ENCODE measurements around the gene KCNIP3. TPM values are rescaled to one million over a fixed set of nuclear protein-coding genes. Genes with fewer than 3 reads are reported as not detected.

Gene KCNIP3
- total RNA-seq, 1 donor from 2014 or later, result 27.5 TPM

DNA sequence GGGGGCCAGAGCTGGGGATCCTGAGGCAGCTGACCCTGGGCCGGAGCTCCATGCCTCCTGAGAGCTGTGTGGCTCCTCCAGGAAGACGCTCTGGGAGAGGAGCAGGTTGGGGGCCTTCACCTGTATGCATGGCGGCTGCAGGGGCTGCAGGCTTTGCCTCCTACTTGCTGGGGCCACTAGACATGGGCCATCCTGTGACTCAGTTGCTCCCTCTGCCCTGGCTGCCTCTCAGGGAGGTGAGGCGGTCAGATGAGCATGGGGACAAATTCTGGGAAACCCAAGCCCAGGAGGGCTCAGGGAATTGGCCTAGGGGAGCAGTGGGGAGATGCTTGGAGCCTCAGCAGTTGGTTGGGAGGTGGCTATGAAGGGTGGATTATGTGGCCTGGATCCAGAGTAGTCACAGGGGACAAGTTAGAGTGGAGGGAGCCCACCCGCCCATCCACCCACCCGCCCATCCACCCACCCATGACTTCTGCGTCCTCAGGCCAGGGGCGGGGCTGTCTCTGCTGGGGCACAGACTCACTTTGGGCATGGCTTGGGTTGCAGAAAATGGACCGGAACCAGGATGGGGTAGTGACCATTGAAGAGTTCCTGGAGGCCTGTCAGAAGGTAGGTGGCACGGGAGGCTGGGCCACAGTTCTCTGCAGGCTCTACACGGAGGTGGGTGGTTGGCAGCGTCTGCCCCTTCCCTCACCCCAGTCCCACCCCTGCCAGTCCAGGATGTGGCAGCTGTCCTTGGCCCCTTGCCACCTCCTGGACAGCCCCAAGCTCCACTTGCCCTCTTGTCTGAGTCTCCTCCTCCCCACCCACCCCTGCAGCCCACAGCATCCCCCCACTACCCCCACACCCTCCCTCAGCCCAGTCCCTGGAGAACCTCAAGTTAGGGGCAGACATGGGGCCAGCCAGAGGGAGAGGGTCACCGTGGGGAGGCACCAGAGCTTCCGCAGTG is 85.8 kb downstream of the KCNIP3 start:
- Histone ChIP-seq H3K4me1 (peaks cover 28% of the 10 kb centered on the region), H3K27me3 (no peaks in the 10 kb centered on the region), H3K36me3 (no peaks in the 10 kb centered on the region), H3K4me3 (no peak overlapping the region), H3K9me3 (no peaks in the 10 kb centered on the region), H3K27ac (no peak overlapping the region)
- TF ChIP-seq POLR2AphosphoS5 (IDR thresholded peaks at IDR 0.05; ENCODE audit: insufficient read depth in 1 of 2, low read depth in 1 of 2) (no peak), POLR2A (IDR thresholded peaks at IDR 0.05) (no peak)
- TF ChIP-seq, protein P1, sequence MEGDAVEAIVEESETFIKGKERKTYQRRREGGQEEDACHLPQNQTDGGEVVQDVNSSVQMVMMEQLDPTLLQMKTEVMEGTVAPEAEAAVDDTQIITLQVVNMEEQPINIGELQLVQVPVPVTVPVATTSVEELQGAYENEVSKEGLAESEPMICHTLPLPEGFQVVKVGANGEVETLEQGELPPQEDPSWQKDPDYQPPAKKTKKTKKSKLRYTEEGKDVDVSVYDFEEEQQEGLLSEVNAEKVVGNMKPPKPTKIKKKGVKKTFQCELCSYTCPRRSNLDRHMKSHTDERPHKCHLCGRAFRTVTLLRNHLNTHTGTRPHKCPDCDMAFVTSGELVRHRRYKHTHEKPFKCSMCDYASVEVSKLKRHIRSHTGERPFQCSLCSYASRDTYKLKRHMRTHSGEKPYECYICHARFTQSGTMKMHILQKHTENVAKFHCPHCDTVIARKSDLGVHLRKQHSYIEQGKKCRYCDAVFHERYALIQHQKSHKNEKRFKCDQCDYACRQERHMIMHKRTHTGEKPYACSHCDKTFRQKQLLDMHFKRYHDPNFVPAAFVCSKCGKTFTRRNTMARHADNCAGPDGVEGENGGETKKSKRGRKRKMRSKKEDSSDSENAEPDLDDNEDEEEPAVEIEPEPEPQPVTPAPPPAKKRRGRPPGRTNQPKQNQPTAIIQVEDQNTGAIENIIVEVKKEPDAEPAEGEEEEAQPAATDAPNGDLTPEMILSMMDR (IDR thresholded peaks at IDR 0.05), result no peak
- no peak for DNase-seq (ENCODE audit: extremely low spot score in 2 of 2)
- intact Hi-C loops (cut with DNase I), result no loop called here

DNA sequence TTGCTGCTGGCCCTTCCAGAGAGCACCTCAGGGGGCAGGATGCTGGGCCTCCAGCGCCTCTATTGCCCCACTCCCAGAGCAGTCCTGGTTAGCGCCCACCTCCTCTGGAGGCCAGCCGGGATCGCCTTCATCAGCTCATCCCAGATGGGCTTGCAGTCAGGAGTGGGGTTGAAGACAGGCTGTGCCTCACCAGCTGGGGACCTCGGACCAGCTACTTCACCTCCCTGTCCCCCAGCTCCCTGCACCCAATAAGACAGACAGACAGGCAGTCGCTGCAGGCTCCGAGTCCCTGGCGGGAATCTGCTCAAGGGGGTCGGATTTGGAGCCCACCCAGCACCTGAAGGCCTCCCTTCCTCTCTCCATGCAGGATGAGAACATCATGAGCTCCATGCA is 86.5 kb downstream of the KCNIP3 start:
- peaks cover 28% of the 10 kb centered on the region for H3K4me1 ChIP-seq
- H3K27ac ChIP-seq, result no peak overlapping the region
- H3K27me3 ChIP-seq, result no peaks in the 10 kb centered on the region
- H3K4me3 ChIP-seq, result no peak overlapping the region
- intact Hi-C loops (cut with DNase I), result no loop called here
- H3K36me3 ChIP-seq, result no peaks in the 10 kb centered on the region
- no peaks in the 10 kb centered on the region for H3K9me3 ChIP-seq
- TF ChIP-seq, protein P1 (IDR thresholded peaks at IDR 0.05), result no peak
- no peak for TF ChIP-seq POLR2A (IDR thresholded peaks at IDR 0.05)
- DNase-seq (ENCODE audit: extremely low spot score in 2 of 2), result no peak

DNA sequence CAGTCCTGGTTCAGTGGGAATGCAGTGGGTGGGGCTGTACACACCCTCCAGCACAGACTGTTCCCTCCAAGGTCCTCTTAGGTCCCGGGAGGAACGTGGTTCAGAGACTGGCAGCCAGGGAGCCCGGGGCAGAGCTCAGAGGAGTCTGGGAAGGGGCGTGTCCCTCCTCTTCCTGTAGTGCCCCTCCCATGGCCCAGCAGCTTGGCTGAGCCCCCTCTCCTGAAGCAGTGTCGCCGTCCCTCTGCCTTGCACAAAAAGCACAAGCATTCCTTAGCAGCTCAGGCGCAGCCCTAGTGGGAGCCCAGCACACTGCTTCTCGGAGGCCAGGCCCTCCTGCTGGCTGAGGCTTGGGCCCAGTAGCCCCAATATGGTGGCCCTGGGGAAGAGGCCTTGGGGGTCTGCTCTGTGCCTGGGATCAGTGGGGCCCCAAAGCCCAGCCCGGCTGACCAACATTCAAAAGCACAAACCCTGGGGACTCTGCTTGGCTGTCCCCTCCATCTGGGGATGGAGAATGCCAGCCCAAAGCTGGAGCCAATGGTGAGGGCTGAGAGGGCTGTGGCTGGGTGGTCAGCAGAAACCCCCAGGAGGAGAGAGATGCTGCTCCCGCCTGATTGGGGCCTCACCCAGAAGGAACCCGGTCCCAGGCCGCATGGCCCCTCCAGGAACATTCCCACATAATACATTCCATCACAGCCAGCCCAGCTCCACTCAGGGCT is 87.9 kb downstream of the KCNIP3 start:
- H3K4me3 ChIP-seq, result no peak overlapping the region
- intact Hi-C loops (cut with DNase I), result no loop called here
- DNase-seq (ENCODE audit: extremely low spot score in 2 of 2), result peak in 1 of 2 donors; percentile 82
- H3K36me3 ChIP-seq, result no peaks in the 10 kb centered on the region
- no peaks in the 10 kb centered on the region for H3K27me3 ChIP-seq
- peaks cover 36% of the 10 kb centered on the region for H3K4me1 ChIP-seq
- no peaks in the 10 kb centered on the region for H3K9me3 ChIP-seq
- no peak for TF ChIP-seq POLR2AphosphoS5 (IDR thresholded peaks at IDR 0.05; ENCODE audit: insufficient read depth in 1 of 2, low read depth in 1 of 2)
- no peak for TF ChIP-seq POLR2A (IDR thresholded peaks at IDR 0.05)
- TF ChIP-seq, protein P1 (IDR thresholded peaks at IDR 0.05), result no peak
- peak overlapping the region; percentile 30 for H3K27ac ChIP-seq

DNA sequence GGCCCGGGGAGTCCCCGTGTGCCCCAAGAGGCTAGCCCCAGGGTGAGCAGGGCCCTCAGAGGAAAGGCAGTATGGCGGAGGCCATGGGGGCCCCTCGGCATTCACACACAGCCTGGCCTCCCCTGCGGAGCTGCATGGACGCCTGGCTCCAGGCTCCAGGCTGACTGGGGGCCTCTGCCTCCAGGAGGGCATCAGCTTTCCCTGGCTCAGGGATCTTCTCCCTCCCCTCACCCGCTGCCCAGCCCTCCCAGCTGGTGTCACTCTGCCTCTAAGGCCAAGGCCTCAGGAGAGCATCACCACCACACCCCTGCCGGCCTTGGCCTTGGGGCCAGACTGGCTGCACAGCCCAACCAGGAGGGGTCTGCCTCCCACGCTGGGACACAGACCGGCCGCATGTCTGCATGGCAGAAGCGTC is 88.4 kb downstream of the KCNIP3 start:
- TF ChIP-seq POLR2AphosphoS5 (IDR thresholded peaks at IDR 0.05; ENCODE audit: insufficient read depth in 1 of 2, low read depth in 1 of 2) (no peak), POLR2A (IDR thresholded peaks at IDR 0.05) (no peak)
- TF ChIP-seq, protein P1 (IDR thresholded peaks at IDR 0.05), result no peak
- Histone ChIP-seq H3K4me3 (no peak overlapping the region), H3K4me1 (peaks cover 36% of the 10 kb centered on the region), H3K36me3 (no peaks in the 10 kb centered on the region), H3K27me3 (no peaks in the 10 kb centered on the region), H3K9me3 (no peaks in the 10 kb centered on the region), H3K27ac (peak overlapping the region; percentile 30)
- DNase-seq (ENCODE audit: extremely low spot score in 2 of 2), result no peak
- intact Hi-C loops (cut with DNase I), result no loop called here

Data from vagina (tissue), 2 donors.